GM18520 (cell line): ENCODE measurements around the gene PIRT.
"Not testable (repeated sequence)": the region's sequence is repeated elsewhere in the genome, so short reads cannot be mapped to it uniquely, and the experiment has no call there.

ENCODE experiments used
- ATAC-seq: cut with Tn5 transposase; IDR thresholded peaks from one replicate; pipeline ENCODE4 v1.9.1; 2021; ENCODE audit not compliant: unreplicated experiment

Gene PIRT

GRCh38 chr17:10837921-10838320, at the start of gene PIRT:
TSS of gene PIRT (minus strand) at chr17:10838087. CDS start at chr17:10825645, 12,442 bp downstream.
- ATAC-seq = no peak

GRCh38 chr17:10881959-10882358, 44.1 kb upstream of the PIRT start:
- ATAC-seq = no peak

- no peak for ATAC-seq
Observed at GRCh38 chr17:10879190-10879836, 41.4 kb upstream of the PIRT start.

GRCh38 chr17:10875984-10876555, 38.2 kb upstream of the PIRT start:
- ATAC-seq = no peak

GRCh38 chr17:10875430-10875851, 37.6 kb upstream of the PIRT start:
- no peak for ATAC-seq

GRCh38 chr17:10871914-10872313, 34.0 kb upstream of the PIRT start:
- no peak for ATAC-seq

GRCh38 chr17:10870336-10871050, 32.6 kb upstream of the PIRT start:
- no peak for ATAC-seq

- not testable (repeated sequence) for ATAC-seq
Observed at GRCh38 chr17:10868744-10869143, 30.9 kb upstream of the PIRT start.

GRCh38 chr17:10859051-10859450, 21.2 kb upstream of the PIRT start:
- ATAC-seq = no peak

- ATAC-seq = no peak
Observed at GRCh38 chr17:10857976-10858375, 20.1 kb upstream of the PIRT start.

- ATAC-seq = not testable (repeated sequence)
Observed at GRCh38 chr17:10846636-10847035, 8.7 kb upstream of the PIRT start.

GRCh38 chr17:10845388-10845751, 7.5 kb upstream of the PIRT start:
- no peak for ATAC-seq

GRCh38 chr17:10844621-10845387, 6.9 kb upstream of the PIRT start:
- ATAC-seq = no peak

- ATAC-seq = no peak
Observed at GRCh38 chr17:10843811-10844210, 5.9 kb upstream of the PIRT start.

- no peak for ATAC-seq
Observed at GRCh38 chr17:10842658-10843057, 4.8 kb upstream of the PIRT start.

GRCh38 chr17:10838682-10839081, 795 bp upstream of the PIRT start:
- no peak for ATAC-seq

- no peak for ATAC-seq
Observed at GRCh38 chr17:10836966-10837590, 809 bp downstream of the PIRT start.

GRCh38 chr17:10836145-10836544, 1.7 kb downstream of the PIRT start:
- no peak for ATAC-seq

GRCh38 chr17:10831696-10832095, 6.2 kb downstream of the PIRT start:
- ATAC-seq = no peak

GRCh38 chr17:10827898-10828552, 9.9 kb downstream of the PIRT start:
- no peak for ATAC-seq

GRCh38 chr17:10824874-10825273, 13.0 kb downstream of the PIRT start:
- no peak for ATAC-seq
